ENCODE measurements around the gene MYCL. TPM values are rescaled to one million over a fixed set of nuclear protein-coding genes. Genes with fewer than 3 reads are reported as not detected.

MYCL gene
- total and polyA plus RNA-seq, 2 of the 13 experiments (the other 11 are each of a cell fraction or from before 2014, with no cell fraction given): 0.31 to 1.7 TPM

DNA sequence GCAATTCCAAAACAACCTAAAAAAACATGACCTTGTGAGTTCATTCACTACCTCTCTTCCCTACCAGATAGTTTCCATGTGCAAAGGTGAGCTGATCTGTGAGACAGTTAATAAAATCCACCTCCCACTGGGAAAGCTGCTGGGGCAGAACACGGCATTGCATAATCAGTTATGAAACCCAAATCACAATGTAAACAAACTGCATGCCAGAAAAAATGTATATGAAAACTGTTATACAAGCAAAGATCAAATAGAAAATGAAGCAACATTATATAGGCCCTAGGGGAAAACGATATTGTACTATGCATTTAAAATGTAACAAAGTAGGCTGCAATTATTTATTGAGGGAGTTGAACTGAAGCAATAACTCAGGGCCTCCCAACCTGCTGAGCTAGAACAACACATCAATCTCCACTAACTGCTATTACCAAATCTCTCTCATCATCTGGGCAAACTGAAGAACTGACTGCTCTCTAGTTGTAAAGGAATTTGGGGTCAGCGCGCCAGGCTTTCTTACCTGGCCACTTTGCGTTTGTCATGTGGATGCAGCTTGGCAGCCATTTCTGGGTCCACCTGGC, 49.4 kb downstream of the MYCL start (continued):
- no peak for TF ChIP-seq TERF1 (CRISPR knock-in tag; IDR thresholded peaks at IDR 0.05)
- TF ChIP-seq, protein P1, sequence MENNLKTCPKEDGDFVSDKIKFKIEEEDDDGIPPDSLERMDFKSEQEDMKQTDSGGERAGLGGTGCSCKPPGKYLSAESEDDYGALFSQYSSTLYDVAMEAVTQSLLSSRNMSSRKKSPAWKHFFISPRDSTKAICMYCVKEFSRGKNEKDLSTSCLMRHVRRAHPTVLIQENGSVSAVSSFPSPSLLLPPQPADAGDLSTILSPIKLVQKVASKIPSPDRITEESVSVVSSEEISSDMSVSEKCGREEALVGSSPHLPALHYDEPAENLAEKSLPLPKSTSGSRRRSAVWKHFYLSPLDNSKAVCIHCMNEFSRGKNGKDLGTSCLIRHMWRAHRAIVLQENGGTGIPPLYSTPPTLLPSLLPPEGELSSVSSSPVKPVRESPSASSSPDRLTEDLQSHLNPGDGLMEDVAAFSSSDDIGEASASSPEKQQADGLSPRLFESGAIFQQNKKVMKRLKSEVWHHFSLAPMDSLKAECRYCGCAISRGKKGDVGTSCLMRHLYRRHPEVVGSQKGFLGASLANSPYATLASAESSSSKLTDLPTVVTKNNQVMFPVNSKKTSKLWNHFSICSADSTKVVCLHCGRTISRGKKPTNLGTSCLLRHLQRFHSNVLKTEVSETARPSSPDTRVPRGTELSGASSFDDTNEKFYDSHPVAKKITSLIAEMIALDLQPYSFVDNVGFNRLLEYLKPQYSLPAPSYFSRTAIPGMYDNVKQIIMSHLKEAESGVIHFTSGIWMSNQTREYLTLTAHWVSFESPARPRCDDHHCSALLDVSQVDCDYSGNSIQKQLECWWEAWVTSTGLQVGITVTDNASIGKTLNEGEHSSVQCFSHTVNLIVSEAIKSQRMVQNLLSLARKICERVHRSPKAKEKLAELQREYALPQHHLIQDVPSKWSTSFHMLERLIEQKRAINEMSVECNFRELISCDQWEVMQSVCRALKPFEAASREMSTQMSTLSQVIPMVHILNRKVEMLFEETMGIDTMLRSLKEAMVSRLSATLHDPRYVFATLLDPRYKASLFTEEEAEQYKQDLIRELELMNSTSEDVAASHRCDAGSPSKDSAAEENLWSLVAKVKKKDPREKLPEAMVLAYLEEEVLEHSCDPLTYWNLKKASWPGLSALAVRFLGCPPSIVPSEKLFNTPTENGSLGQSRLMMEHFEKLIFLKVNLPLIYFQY (CRISPR knock-in tag; IDR thresholded peaks at IDR 0.05; ENCODE audit: borderline replicate concordance): no peak
- TF ChIP-seq ZNF644 (CRISPR knock-in tag; IDR thresholded peaks at IDR 0.05; ENCODE audit: low read depth): peak; percentile 63; the same call in 1 of the 2 replicates
- TF ChIP-seq RAD21 (CRISPR knock-in tag; IDR thresholded peaks at IDR 0.05): no peak
- TF ChIP-seq HOXA3 (CRISPR knock-in tag; IDR thresholded peaks at IDR 0.05): 0 out of 2 replicates have a peak, but pooled peaks have one; percentile 32
- TF ChIP-seq, protein P2, sequence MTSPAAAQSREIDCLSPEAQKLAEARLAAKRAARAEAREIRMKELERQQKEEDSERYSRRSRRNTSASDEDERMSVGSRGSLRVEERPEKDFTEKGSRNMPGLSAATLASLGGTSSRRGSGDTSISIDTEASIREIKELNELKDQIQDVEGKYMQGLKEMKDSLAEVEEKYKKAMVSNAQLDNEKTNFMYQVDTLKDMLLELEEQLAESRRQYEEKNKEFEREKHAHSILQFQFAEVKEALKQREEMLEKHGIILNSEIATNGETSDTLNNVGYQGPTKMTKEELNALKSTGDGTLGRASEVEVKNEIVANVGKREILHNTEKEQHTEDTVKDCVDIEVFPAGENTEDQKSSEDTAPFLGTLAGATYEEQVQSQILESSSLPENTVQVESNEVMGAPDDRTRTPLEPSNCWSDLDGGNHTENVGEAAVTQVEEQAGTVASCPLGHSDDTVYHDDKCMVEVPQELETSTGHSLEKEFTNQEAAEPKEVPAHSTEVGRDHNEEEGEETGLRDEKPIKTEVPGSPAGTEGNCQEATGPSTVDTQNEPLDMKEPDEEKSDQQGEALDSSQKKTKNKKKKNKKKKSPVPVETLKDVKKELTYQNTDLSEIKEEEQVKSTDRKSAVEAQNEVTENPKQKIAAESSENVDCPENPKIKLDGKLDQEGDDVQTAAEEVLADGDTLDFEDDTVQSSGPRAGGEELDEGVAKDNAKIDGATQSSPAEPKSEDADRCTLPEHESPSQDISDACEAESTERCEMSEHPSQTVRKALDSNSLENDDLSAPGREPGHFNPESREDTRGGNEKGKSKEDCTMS (CRISPR knock-in tag; conservative IDR thresholded peaks at IDR 0.05): no peak
- TF ChIP-seq YY1 (IDR thresholded peaks at IDR 0.05; ENCODE audit: insufficient read depth, insufficient replicate concordance, low read depth, low read length): no peak
- TF ChIP-seq ZNF776 (CRISPR knock-in tag; IDR thresholded peaks at IDR 0.05): no peak
- TF ChIP-seq, protein P3, sequence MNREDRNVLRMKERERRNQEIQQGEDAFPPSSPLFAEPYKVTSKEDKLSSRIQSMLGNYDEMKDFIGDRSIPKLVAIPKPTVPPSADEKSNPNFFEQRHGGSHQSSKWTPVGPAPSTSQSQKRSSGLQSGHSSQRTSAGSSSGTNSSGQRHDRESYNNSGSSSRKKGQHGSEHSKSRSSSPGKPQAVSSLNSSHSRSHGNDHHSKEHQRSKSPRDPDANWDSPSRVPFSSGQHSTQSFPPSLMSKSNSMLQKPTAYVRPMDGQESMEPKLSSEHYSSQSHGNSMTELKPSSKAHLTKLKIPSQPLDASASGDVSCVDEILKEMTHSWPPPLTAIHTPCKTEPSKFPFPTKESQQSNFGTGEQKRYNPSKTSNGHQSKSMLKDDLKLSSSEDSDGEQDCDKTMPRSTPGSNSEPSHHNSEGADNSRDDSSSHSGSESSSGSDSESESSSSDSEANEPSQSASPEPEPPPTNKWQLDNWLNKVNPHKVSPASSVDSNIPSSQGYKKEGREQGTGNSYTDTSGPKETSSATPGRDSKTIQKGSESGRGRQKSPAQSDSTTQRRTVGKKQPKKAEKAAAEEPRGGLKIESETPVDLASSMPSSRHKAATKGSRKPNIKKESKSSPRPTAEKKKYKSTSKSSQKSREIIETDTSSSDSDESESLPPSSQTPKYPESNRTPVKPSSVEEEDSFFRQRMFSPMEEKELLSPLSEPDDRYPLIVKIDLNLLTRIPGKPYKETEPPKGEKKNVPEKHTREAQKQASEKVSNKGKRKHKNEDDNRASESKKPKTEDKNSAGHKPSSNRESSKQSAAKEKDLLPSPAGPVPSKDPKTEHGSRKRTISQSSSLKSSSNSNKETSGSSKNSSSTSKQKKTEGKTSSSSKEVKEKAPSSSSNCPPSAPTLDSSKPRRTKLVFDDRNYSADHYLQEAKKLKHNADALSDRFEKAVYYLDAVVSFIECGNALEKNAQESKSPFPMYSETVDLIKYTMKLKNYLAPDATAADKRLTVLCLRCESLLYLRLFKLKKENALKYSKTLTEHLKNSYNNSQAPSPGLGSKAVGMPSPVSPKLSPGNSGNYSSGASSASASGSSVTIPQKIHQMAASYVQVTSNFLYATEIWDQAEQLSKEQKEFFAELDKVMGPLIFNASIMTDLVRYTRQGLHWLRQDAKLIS (CRISPR knock-in tag; IDR thresholded peaks at IDR 0.05): no peak
- TF ChIP-seq, protein P4, sequence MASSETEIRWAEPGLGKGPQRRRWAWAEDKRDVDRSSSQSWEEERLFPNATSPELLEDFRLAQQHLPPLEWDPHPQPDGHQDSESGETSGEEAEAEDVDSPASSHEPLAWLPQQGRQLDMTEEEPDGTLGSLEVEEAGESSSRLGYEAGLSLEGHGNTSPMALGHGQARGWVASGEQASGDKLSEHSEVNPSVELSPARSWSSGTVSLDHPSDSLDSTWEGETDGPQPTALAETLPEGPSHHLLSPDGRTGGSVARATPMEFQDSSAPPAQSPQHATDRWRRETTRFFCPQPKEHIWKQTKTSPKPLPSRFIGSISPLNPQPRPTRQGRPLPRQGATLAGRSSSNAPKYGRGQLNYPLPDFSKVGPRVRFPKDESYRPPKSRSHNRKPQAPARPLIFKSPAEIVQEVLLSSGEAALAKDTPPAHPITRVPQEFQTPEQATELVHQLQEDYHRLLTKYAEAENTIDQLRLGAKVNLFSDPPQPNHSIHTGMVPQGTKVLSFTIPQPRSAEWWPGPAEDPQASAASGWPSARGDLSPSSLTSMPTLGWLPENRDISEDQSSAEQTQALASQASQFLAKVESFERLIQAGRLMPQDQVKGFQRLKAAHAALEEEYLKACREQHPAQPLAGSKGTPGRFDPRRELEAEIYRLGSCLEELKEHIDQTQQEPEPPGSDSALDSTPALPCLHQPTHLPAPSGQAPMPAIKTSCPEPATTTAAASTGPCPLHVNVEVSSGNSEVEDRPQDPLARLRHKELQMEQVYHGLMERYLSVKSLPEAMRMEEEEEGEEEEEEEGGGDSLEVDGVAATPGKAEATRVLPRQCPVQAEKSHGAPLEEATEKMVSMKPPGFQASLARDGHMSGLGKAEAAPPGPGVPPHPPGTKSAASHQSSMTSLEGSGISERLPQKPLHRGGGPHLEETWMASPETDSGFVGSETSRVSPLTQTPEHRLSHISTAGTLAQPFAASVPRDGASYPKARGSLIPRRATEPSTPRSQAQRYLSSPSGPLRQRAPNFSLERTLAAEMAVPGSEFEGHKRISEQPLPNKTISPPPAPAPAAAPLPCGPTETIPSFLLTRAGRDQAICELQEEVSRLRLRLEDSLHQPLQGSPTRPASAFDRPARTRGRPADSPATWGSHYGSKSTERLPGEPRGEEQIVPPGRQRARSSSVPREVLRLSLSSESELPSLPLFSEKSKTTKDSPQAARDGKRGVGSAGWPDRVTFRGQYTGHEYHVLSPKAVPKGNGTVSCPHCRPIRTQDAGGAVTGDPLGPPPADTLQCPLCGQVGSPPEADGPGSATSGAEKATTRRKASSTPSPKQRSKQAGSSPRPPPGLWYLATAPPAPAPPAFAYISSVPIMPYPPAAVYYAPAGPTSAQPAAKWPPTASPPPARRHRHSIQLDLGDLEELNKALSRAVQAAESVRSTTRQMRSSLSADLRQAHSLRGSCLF (CRISPR knock-in tag; IDR thresholded peaks at IDR 0.05; ENCODE audit: borderline replicate concordance): no peak
- TF ChIP-seq ZNF782 (CRISPR knock-in tag; IDR thresholded peaks at IDR 0.05; ENCODE audit: borderline replicate concordance): no peak
